ENCODE data around the gene GNGT1.
"Not testable (repeated sequence)": the region's sequence is repeated elsewhere in the genome, so short reads cannot be mapped to it uniquely, and the experiment has no call there.

- TF ChIP-seq POLR2A (IDR thresholded peaks at IDR 0.05): not testable (repeated sequence)
- TF ChIP-seq, protein P1, sequence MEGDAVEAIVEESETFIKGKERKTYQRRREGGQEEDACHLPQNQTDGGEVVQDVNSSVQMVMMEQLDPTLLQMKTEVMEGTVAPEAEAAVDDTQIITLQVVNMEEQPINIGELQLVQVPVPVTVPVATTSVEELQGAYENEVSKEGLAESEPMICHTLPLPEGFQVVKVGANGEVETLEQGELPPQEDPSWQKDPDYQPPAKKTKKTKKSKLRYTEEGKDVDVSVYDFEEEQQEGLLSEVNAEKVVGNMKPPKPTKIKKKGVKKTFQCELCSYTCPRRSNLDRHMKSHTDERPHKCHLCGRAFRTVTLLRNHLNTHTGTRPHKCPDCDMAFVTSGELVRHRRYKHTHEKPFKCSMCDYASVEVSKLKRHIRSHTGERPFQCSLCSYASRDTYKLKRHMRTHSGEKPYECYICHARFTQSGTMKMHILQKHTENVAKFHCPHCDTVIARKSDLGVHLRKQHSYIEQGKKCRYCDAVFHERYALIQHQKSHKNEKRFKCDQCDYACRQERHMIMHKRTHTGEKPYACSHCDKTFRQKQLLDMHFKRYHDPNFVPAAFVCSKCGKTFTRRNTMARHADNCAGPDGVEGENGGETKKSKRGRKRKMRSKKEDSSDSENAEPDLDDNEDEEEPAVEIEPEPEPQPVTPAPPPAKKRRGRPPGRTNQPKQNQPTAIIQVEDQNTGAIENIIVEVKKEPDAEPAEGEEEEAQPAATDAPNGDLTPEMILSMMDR (IDR thresholded peaks at IDR 0.05): not testable (repeated sequence)
Measured at GRCh38 chr7:93915206-93915842, 9.0 kb downstream of the GNGT1 start.
